Activated T-cell treated with anti-CD3 and anti-CD28 coated beads for 1 hour (primary cell): ENCODE results near the gene TSPAN14.

Experiments
- DNase-seq: peaks from one replicate; pipeline ENCODE4 v3.0.0-alpha.2; 2020; ENCODE audit warnings: low read depth

Gene TSPAN14

GRCh38 chr10:80455461-80456349 is 1.6 kb downstream of the TSPAN14 start:
- no peak for DNase-seq

DNA sequence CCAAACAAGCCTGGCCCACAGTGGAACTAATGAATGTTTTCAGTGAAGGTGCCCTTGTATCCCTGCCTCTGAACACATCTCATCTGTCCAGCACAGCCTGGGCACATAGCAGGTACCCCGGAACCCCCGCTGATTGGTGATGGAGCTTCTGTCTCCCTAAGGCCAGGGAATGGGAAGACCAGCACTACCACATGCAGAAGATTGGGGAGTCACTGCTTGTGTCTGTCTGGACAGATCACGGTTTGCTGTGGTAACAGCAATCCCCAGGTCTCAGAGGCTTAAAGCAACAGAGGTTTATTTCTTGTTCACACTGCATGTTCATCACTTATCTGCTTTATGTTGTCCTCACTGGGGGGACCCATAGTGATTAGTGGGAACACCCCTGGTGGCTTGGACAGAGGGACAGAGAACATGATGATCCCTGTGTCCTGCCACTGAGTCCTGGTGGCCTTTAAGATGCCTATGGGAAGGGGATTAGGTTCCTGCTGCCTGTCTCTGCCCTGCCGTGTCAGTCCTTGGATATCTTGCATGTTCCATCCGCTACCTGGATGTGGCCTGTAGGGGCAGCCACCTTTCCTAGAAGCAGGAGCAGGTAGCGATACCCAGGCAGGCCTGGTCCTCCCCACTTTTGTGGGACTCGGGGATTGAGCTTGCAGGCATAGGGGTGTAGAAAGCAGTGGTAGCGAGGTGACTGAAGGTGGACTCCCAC is 3.6 kb downstream of the TSPAN14 start:
- no peak for DNase-seq

DNA sequence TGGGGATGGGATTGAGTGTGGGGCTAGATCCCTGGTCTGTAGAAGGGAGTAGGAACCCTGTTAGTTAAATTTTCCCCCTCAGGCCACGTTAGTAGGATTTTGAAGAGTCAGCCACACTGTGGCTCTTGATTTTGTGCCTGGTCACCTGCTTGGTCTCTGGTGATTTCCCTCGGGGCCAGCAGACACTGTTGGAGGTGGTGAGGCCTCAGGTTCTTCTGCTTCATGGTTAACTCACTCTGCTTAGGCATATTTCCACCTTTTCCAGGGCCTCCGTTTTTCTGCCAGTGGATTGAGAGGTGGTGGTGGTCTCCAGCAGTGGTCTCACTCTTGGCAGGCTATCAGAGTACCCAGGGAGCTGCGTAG is 4.1 kb downstream of the TSPAN14 start:
- no peak for DNase-seq

GRCh38 chr10:80458638-80459037 is 4.5 kb downstream of the TSPAN14 start:
- DNase-seq = no peak

DNA sequence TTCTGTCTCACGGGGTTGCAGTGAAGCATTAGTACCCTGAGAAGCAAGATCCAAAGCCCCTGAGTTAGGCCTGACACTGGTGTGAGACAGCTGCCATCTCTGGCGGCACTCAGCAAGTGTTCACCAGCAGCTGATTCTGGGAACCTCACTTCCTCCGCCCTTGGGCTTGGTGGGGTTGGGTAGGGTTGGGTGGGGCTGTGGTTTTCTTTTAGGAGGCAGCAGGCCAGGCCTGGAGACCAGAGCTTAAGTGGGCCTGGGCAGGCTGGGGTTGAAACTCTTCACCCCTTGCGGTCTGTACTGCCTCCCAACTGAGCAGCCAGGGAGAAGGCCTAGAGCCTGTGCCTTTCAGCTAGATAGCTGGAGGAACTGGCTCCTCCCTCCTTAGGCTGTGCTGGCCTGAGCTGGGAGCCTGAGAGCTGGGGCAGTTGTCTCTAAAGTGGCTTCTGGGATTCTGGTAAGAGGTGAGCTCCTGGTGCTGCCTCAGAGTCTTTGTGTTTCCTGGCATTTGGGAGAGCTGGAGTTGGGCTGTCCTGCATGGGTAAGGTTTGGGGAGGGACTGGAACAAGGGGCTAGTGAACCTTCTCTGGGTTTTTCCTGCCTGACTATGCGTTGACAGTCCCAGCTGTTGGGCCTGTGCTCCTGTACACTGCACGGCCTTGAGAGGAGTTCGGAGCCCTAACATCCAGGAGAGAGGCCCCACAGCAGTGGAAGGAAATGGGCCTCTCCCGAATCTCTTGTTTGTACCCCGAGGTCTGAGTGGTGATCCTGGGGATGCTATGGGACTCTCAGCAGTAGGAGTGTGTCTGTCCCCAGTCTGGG is 5.1 kb downstream of the TSPAN14 start:
- DNase-seq = peak; percentile 48

DNA sequence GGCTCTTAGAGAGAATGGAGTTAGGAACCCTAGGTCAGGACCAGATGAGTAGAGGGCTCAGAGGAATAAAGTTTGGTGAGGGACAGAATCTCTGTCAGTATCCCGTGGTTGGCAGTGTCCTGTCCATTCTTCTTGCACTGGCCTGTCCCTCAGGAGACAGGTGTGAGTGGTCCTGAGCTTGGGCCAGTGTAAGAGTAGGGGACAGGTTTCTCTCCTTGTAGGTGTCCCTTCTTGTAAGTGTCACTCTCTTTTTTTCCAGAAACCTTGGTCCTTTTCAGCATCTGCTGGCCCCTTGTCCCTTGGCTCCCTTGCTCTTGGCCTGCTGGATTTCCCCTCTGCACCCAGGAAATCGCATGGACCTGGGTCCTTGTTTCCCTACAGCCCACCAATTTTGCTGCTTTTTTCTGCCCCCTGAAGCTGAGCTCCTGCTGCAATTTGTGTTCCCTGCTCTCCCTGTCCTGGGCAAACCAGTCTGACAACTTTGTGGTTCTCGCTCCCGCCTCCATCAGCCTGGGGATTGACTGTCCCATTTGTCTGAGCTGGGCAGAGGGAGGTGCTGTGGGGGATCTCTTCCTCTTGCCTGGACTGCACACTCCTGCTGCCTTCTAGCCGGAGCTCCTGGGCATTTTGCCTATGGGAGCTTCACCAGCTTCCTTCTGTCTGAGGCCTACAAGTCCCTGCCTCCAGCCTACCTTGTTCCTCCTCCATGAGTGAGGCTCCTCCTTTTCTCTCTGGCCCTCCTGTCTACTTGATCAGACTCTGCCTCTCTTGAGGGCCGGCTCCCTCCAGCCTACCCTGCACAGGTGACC is 6.5 kb downstream of the TSPAN14 start:
- DNase-seq = no peak

DNA sequence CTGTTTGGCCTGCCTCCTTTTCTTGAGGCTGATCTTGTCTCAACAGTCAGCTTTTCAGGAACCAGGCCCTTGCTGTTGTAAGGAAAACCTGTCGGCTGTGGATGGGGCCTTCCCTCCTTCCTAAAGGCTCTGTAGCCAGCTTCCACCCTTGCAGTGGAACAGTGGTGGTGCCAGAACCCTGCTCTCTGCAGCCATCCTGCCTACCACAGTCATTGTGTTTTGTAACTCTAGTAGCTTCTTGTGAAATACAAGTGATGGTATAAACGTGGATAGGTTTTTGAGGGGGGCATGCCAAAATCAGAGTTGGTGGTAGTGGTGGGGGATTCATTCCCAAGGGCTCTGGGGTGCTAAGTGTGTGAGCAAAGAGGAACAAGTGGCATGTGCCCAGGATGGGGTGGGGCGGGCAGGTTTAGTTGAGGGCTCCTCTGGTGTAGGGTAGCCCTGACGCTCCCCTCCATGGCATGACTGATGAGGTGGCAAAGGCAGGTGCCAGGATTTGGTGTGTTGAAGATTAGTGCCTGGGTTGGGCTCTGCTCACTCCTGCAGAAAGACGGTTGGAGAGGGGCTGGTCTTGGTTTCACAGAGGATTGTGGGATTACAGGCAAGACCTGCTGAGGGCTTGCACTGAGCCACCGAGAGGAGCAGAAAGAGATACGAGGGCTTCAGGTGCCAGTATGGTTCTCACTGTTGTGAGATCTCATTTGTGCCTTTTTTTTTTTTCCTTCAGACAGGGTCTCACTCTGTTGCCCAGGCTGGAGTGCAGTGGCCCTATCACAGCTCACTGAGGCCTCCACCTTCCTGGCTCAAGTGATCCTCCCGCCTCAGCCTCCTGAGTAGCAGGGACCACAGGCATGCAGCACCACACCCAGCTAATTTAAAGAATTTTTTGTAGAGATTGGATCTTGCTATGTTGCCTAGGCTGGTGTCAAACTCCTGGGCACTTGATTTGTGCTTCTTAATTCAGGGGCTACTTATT is 7.4 kb downstream of the TSPAN14 start:
- no peak for DNase-seq

- DNase-seq = no peak
Observed at GRCh38 chr10:80462299-80462980, 8.3 kb downstream of the TSPAN14 start.

DNA sequence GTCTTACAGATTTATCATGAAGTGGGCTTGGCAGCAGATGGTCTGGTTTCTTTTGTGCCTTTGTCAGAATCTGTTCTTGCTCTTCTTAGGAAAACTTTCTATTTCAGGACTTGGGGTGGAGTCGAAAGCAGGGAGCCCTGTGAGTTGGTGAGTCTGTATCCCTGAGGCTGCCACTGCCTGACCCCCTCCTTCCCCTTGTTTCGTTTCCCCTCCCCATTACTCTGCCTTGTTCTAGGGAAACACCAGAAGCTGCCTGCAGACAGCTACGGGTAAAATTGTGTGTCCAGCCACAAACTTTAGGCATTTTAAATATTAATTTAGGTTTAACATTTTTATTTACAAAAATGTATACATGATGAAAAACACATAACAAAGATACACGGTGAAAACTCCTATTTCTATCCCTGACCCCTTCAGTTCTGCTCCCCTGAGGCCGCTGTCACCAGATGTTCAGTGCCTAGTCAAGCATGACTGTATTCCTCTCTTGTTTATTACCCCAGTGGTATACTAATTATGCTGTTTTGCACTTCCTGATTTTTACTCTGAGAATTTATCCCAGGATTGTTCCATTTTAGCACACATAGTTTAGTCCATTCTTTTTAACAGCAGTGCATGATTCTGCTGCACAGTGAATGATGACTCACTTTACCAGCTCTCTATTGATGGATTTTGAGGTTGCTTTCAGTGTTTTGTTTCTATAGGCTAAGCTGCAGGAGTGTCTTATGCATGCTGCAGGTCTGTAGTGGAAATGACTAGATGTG is 9.1 kb downstream of the TSPAN14 start:
- no peak for DNase-seq

- no peak for DNase-seq
Observed at GRCh38 chr10:80463868-80464267, 9.8 kb downstream of the TSPAN14 start.

DNA sequence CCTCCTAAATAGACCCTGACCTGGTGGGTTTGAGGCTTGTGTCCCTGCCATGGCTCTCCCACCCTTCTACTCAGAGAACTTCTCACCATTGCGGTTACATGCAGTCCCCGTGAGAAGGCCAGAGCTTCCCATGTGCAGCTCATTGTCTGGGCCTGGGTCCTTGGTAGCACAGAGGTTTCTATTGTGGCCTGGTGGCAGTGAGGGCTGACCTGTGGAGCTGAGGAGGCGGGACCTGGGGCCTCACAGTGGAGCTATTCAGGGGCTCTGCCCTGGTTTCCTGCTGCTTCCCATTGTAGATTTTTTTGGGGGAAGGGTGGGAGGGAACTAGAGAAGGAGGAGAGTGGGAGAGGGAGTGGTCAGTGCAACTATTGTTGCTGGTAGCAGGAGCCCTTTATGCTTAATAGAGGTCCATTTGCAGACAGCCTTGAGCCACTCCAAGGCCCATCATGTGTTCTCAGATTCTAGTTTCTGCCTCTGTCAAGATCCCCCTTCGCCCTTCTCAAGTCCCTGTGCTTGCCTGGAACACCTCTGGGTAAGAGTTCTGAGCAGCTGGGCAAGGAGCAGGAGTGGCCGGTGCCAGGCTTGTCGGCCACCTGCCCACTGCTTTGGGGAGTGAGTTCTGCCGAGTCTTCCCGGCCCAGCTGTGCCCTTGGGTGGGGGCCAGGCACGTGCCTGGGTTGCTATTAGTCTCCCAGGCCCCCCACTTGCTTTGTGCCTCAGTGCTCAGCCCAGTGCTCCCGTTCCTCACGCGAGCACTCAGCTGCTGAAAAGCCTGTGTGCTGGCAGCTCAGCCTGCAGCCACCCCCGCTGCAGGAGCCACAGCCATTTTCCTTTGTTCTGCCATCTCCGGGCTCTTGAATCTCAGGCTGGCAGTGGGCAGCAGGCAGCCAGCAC is 10.7 kb downstream of the TSPAN14 start:
- no peak for DNase-seq

DNA sequence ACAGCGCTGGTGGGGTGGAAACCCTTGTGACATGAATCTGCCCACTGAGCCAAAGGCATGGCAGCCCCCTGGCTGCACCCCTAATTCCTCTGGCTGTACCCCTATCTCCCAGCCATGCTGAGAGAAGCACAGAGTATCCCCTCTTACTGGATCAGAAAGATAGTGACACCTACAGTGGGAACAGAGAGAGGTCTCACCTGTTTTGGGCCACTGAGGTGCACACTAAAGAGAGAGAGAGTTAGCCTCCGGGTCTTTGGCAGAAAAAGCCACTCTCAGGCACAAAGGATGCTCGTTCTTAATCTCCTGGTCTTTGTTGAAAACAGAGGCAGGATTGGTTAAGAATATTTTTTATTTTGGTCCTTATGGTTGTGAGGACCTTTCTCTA is 11.3 kb downstream of the TSPAN14 start:
- DNase-seq = no peak

DNA sequence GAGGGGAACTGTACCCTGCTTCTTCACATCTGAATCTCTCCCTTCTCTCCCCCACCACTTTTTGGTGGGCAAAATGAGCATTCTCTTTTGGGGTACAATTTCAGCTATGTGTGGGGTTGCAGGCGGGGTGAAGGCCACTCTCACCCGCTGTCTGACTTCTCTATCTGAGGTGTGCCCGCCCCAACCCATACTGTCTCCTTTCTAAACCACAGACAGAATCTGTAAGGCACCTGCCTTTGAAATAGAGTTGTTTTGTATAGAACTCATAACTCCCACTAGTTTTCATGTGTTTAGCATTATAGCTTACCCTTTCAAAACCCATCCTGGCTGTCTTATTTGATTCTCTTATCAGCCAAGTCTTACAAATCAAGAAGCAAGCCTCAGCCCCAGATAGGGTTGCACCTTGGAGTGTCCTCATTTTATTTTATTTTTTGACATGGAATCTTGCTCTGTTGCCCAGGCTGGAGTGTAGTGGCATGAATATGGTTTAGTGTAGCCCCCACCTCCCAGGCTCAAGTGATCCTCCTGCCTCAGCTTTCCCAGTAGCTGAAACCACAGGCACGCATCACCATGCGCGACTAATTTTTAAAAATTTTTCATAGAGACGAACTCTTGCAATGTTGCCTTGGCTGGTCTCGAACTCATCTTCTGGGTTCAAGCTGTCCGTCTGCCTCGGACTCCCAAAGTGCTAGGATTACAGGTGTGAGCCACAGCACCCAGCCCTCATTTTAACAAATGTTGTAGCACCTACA is 11.9 kb downstream of the TSPAN14 start:
- no peak for DNase-seq

DNA sequence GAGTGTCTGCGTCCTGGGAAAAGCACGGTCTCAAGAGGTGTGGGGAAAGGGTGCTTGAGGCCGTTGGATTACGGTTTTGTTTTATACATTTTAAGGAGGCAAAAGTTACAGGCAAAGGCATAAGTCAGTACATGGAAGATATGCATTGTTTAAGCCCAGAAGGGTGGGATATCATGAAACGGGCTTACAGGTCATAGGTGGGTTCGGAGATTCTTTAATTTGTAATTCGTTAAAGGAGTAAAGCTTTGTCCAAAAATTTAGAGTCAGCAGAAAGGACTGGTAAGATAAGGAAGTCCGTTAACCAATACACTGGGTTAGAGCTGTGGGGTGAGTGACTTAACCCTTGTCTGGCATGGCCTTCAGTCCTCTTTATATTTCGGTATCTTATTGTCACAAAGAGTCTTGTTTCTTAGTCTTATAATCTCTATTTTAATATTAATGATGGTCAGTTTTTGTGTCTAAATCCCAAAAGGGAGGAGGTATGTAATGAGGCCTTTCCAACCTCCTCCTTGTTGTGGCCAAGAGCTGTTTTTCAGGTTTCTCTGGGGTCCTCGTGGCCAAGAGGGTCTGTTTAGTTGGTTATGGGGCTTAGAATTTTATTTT is 12.7 kb downstream of the TSPAN14 start:
- DNase-seq = no peak

- peak; percentile 63 for DNase-seq
Observed at GRCh38 chr10:80468002-80468401, 13.9 kb downstream of the TSPAN14 start.

GRCh38 chr10:80468806-80469421 is 14.8 kb downstream of the TSPAN14 start:
- no peak for DNase-seq

- no peak for DNase-seq
Observed at GRCh38 chr10:80470266-80470665, 16.2 kb downstream of the TSPAN14 start.
